Rectal smooth muscle tissue (tissue), 1 donor: ENCODE results near the gene TMEM235.
A peak's percentile ranks its signal among the peaks of the same experiment; 100 is the strongest.

Experiments used
- H3K27ac ChIP-seq: one replicate; pipeline ENCODE4 v1.7.0; 2013; ENCODE audit warnings: low read depth, low read length, inconsistent platforms
- H3K27me3 ChIP-seq: one replicate; pipeline ENCODE4 v1.7.0; 2013; ENCODE audit warnings: low read length; ENCODE audit not compliant: control insufficient read depth, insufficient read depth
- H3K36me3 ChIP-seq: one replicate; pipeline ENCODE4 v1.7.0; 2013; ENCODE audit warnings: low read length; ENCODE audit not compliant: control insufficient read depth, insufficient read depth
- H3K4me1 ChIP-seq: one replicate; pipeline ENCODE4 v1.7.0; 2013; ENCODE audit warnings: low read length; ENCODE audit not compliant: control insufficient read depth, insufficient read depth
- H3K4me3 ChIP-seq: one replicate; pipeline ENCODE4 v1.7.0; 2013; ENCODE audit warnings: low read length
- H3K9ac ChIP-seq: one replicate; pipeline ENCODE4 v1.7.0; 2013; ENCODE audit warnings: low read length

Gene TMEM235

GRCh38 chr17:78255953-78256706 is 24.7 kb downstream of the TMEM235 start:
- Histone ChIP-seq H3K9ac (no peak overlapping the region), H3K4me3 (no peak overlapping the region), H3K27ac (no peak overlapping the region), H3K36me3 (no peaks in the 10 kb centered on the region), H3K4me1 (peaks cover 2% of the 10 kb centered on the region), H3K27me3 (no peaks in the 10 kb centered on the region)

- Histone ChIP-seq H3K9ac (no peak overlapping the region), H3K4me1 (peaks cover 2% of the 10 kb centered on the region), H3K27me3 (no peaks in the 10 kb centered on the region), H3K27ac (no peak overlapping the region), H3K36me3 (no peaks in the 10 kb centered on the region), H3K4me3 (no peak overlapping the region)
Measured at GRCh38 chr17:78256707-78257591, 25.5 kb downstream of the TMEM235 start.

GRCh38 chr17:78257810-78258322 is 26.4 kb downstream of the TMEM235 start:
- Histone ChIP-seq H3K4me3 (no peak overlapping the region), H3K27ac (peak overlapping the region; percentile 32), H3K36me3 (no peaks in the 10 kb centered on the region), H3K27me3 (no peaks in the 10 kb centered on the region), H3K4me1 (peaks cover 2% of the 10 kb centered on the region), H3K9ac (peak overlapping the region; percentile 30)

DNA sequence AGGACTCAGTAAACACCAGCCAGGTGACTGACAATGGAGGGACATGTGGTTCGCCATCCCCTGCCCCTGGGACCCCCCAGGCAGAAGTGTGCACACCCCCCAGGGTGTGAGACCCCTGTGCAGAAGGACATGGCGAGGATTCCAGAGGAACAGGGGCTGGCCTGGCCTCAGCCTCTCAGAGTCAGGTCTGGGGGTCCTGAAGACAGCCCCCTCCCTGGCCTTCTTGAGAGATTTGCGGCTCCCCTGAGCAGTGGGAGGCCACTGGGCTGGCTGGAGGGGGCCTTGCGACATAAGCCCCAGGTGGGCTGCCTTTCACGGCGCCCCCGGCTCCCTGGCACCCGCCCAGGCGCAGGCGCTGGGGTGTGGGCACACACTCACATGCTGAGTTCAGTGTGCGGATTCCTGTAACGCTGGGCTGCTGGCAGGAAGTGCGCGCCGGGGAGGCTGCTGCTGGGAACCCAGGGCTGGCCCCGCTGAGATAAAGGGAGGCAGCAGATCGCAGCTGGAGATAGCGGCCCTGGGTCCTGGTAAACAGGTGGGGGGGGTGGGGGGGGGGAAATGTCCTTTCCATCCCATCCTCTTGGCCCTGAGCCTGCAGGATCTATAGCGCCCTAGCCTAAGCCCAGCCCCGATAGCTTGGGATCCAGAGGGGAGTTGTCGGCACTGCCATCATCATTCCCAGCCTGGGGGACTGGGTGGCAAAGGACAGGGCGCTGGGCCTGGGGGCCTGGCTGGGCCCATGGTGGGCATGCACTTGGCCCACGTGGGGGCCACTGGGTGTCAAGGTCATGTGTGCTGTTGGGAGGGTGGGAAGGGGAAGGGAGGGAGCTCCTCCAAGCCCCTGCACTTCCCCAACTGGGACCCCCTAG is 27.1 kb downstream of the TMEM235 start:
- H3K27me3 ChIP-seq, result no peaks in the 10 kb centered on the region
- no peaks in the 10 kb centered on the region for H3K36me3 ChIP-seq
- peak overlapping the region; percentile 30 for H3K9ac ChIP-seq
- H3K4me1 ChIP-seq, result peaks cover 2% of the 10 kb centered on the region
- peak overlapping the region; percentile 32 for H3K27ac ChIP-seq
- peak overlapping the region; percentile 4 for H3K4me3 ChIP-seq

DNA sequence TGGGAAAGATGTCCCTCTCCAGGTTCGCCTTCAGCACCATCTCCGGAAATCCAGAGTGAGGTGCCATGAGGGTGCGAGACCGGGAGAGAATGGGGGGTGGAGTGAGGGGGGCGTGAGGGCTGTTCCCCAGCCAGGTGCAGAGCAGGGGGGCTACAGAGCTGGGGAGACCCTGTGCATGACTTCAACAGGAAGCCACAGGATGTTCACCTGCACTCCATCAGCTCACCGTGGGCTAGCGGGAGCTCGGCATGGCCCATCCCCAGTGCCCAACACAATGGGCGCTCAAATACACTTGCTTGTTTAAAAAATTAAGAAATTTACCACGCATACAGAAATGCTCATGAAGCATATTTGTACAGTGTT is 27.7 kb downstream of the TMEM235 start:
- no peaks in the 10 kb centered on the region for H3K27me3 ChIP-seq
- no peak overlapping the region for H3K9ac ChIP-seq
- no peak overlapping the region for H3K4me3 ChIP-seq
- H3K36me3 ChIP-seq, result no peaks in the 10 kb centered on the region
- no peak overlapping the region for H3K27ac ChIP-seq
- no peaks in the 10 kb centered on the region for H3K4me1 ChIP-seq

GRCh38 chr17:78263063-78263735 is 31.8 kb downstream of the TMEM235 start:
- Histone ChIP-seq H3K27me3 (no peaks in the 10 kb centered on the region), H3K4me1 (no peaks in the 10 kb centered on the region), H3K36me3 (no peaks in the 10 kb centered on the region), H3K4me3 (no peak overlapping the region), H3K27ac (no peak overlapping the region), H3K9ac (no peak overlapping the region)

GRCh38 chr17:78263736-78264340 is 32.4 kb downstream of the TMEM235 start:
- no peak overlapping the region for H3K27ac ChIP-seq
- H3K4me3 ChIP-seq, result no peak overlapping the region
- H3K9ac ChIP-seq, result no peak overlapping the region
- no peaks in the 10 kb centered on the region for H3K27me3 ChIP-seq
- H3K36me3 ChIP-seq, result no peaks in the 10 kb centered on the region
- H3K4me1 ChIP-seq, result no peaks in the 10 kb centered on the region

GRCh38 chr17:78264590-78264989 is 33.2 kb downstream of the TMEM235 start:
- no peak overlapping the region for H3K4me3 ChIP-seq
- H3K4me1 ChIP-seq, result no peaks in the 10 kb centered on the region
- no peaks in the 10 kb centered on the region for H3K27me3 ChIP-seq
- H3K36me3 ChIP-seq, result no peaks in the 10 kb centered on the region
- H3K9ac ChIP-seq, result no peak overlapping the region
- H3K27ac ChIP-seq, result no peak overlapping the region

- Histone ChIP-seq H3K27ac (no peak overlapping the region), H3K4me3 (no peak overlapping the region), H3K4me1 (no peaks in the 10 kb centered on the region), H3K27me3 (no peaks in the 10 kb centered on the region), H3K36me3 (no peaks in the 10 kb centered on the region), H3K9ac (no peak overlapping the region)
Measured at GRCh38 chr17:78265121-78265520, 33.7 kb downstream of the TMEM235 start.

- Histone ChIP-seq H3K27me3 (peaks cover 2% of the 10 kb centered on the region), H3K4me1 (no peaks in the 10 kb centered on the region), H3K4me3 (no peak overlapping the region), H3K36me3 (no peaks in the 10 kb centered on the region), H3K9ac (no peak overlapping the region), H3K27ac (no peak overlapping the region)
Measured at GRCh38 chr17:78266231-78266631, 34.8 kb downstream of the TMEM235 start.

DNA sequence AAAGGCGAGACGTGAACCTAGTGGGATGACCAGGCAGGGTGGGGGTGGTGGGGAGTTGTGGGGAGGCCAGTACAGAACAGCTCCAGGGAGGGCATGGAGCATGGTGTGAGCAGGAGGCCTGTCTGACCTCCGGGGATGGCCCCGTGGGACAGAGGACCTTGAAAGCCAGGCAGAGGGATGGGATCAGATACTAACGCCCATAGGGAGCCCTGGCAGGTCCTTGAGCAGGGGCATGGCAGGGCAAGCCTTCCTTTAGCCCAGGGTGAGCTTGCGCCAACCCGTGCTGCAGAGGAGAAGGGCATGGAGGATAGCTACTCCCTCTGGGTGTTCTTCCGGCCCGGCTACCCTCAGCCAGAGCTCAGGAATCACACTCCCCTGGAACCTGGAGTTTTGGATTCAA is 35.3 kb downstream of the TMEM235 start:
- peaks cover 2% of the 10 kb centered on the region for H3K27me3 ChIP-seq
- no peak overlapping the region for H3K27ac ChIP-seq
- H3K4me1 ChIP-seq, result no peaks in the 10 kb centered on the region
- H3K36me3 ChIP-seq, result no peaks in the 10 kb centered on the region
- H3K4me3 ChIP-seq, result no peak overlapping the region
- no peak overlapping the region for H3K9ac ChIP-seq
